Posterior cingulate gyrus (tissue), 11 donors: ENCODE results near the gene KCNJ6.
A peak's percentile ranks its signal among the peaks of the same experiment; 100 is the strongest.
"Not testable (repeated sequence)": the region's sequence is repeated elsewhere in the genome, so short reads cannot be mapped to it uniquely, and the experiment has no call there.

ENCODE experiments used
- DNase-seq, 10 donors: peaks; one replicate each; pipeline versions ENCODE4 v3.0.0 to v3.0.0-alpha.2; 2020 to 2021; ENCODE audit warnings: mixed read lengths in 3 of 10
- intact Hi-C: fragments of 100-400 bp; cut with DNase I; formaldehyde crosslinking; loops from one replicate; pipeline ENCODE4 v1.15.1; 2023

The KCNJ6 gene

GRCh38 chr21:37623689-37624088, 292.6 kb downstream of the KCNJ6 start:
- no peak for DNase-seq
- intact Hi-C loops, result no loop called here

- intact Hi-C loops, result no loop called here
- no peak for DNase-seq
These were observed 293.1 kb downstream of the KCNJ6 start for GRCh38 chr21:37623183-37623582.

GRCh38 chr21:37622755-37623154, 293.5 kb downstream of the KCNJ6 start:
- intact Hi-C loops, result no loop called here
- DNase-seq, result peak in 1 of 10 donors; percentile 64

GRCh38 chr21:37620401-37620800, 295.9 kb downstream of the KCNJ6 start:
- intact Hi-C loops, result no loop called here

GRCh38 chr21:37619464-37619974, 296.7 kb downstream of the KCNJ6 start:
- intact Hi-C loops, result no loop called here

More at GRCh38 chr21:37620401-37620800, 295.9 kb downstream of the KCNJ6 start:
- DNase-seq, result no peak

GRCh38 chr21:37618081-37618480, 298.2 kb downstream of the KCNJ6 start:
- no peak for DNase-seq
- intact Hi-C loops, result no loop called here

More at GRCh38 chr21:37619464-37619974, 296.7 kb downstream of the KCNJ6 start:
- no peak for DNase-seq

GRCh38 chr21:37615962-37616361, 300.3 kb downstream of the KCNJ6 start:
- peak in 5 of 10 donors; percentile 30 to 84 (median 49) for DNase-seq
- intact Hi-C loops, result no loop called here

- intact Hi-C loops, result no loop called here
- no peak for DNase-seq
These were observed 301.8 kb downstream of the KCNJ6 start for GRCh38 chr21:37614351-37614875.

GRCh38 chr21:37607081-37607480, 309.2 kb downstream of the KCNJ6 start:
- DNase-seq, result no peak
- intact Hi-C loops, result no loop called here

GRCh38 chr21:37606549-37606948, 309.7 kb downstream of the KCNJ6 start:
- no peak for DNase-seq
- intact Hi-C loops, result no loop called here

- DNase-seq, result no peak
- intact Hi-C loops, result no loop called here
These were observed 311.3 kb downstream of the KCNJ6 start for GRCh38 chr21:37605006-37605405.

GRCh38 chr21:37603129-37603528, 313.1 kb downstream of the KCNJ6 start:
- intact Hi-C loops, result no loop called here

GRCh38 chr21:37601915-37602314, 314.3 kb downstream of the KCNJ6 start:
- intact Hi-C loops, result no loop called here
- DNase-seq, result no peak

More at GRCh38 chr21:37603129-37603528, 313.1 kb downstream of the KCNJ6 start:
- DNase-seq, result no peak

- intact Hi-C loops, result no loop called here
- no peak for DNase-seq
These were observed 315.2 kb downstream of the KCNJ6 start for GRCh38 chr21:37601027-37601426.

- DNase-seq, result no peak
- intact Hi-C loops, result no loop called here
These were observed 320.3 kb downstream of the KCNJ6 start for GRCh38 chr21:37595944-37596343.

GRCh38 chr21:37594472-37594951, 321.7 kb downstream of the KCNJ6 start:
- intact Hi-C loops, result no loop called here
- no peak for DNase-seq

GRCh38 chr21:37593740-37594471, 322.4 kb downstream of the KCNJ6 start:
- intact Hi-C loops, result no loop called here

GRCh38 chr21:37593015-37593414, 323.2 kb downstream of the KCNJ6 start:
- intact Hi-C loops, result no loop called here
- no peak for DNase-seq

More at GRCh38 chr21:37593740-37594471, 322.4 kb downstream of the KCNJ6 start:
- no peak for DNase-seq

- DNase-seq, result no peak
- intact Hi-C loops, result no loop called here
These were observed 323.8 kb downstream of the KCNJ6 start for GRCh38 chr21:37592496-37592895.

GRCh38 chr21:37591994-37592393, 324.3 kb downstream of the KCNJ6 start:
- peak in 1 of 10 donors; percentile 78 for DNase-seq
- intact Hi-C loops, result not testable (repeated sequence)

- DNase-seq, intact Hi-C loops: not testable (repeated sequence)
These were observed 325.4 kb downstream of the KCNJ6 start for GRCh38 chr21:37590836-37591235.

GRCh38 chr21:37588644-37589043, 327.6 kb downstream of the KCNJ6 start:
- DNase-seq, intact Hi-C loops: not testable (repeated sequence)
